Measurements from ENCODE around the gene RRN3.

DNA sequence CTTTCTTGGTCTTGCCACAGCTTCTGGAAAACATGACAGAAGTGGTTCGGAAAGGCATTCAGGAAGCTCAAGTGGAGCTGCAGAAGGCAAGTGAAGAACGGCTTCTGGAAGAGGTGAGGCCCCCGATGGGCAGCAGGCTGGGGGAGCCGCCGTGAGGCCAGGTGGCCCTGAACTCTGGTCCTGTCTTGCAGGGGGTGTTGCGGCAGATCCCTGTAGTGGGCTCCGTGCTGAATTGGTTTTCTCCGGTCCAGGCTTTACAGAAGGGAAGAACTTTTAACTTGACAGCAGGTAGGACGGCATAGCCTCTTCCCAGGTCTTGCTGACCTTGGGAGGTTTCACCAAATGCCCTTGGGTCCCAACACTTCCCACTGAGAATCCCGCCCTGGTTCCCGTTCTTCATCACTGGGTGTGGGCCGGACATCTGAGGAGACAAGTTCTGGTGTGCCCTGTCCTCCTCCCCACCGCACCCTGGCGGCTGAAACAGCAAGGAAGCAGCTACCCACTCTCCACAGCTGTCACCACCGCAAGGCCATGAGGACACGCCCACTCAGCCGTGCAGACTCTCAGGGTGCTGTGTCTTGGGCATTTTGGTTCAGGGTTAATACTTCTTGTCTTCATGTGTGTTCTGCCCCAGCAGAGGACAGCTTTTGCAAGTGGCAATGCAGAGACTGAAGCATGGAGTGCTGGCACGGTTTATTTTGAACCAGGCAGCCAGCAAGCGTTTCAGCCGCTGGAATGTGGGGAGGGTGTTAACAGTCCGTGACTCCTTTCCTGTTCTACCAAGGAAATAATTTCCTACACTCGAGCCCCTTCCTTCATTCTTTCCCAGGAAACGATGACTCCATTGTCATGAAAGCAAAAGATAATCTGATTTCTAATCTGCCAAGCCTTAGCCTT lies 59.6 kb downstream of the RRN3 start:
- TF ChIP-seq EZH2phosphoT487 (IDR thresholded peaks at IDR 0.05; ENCODE audit: borderline replicate concordance, low read depth, low read length): no peak
- TF ChIP-seq, protein P1, sequence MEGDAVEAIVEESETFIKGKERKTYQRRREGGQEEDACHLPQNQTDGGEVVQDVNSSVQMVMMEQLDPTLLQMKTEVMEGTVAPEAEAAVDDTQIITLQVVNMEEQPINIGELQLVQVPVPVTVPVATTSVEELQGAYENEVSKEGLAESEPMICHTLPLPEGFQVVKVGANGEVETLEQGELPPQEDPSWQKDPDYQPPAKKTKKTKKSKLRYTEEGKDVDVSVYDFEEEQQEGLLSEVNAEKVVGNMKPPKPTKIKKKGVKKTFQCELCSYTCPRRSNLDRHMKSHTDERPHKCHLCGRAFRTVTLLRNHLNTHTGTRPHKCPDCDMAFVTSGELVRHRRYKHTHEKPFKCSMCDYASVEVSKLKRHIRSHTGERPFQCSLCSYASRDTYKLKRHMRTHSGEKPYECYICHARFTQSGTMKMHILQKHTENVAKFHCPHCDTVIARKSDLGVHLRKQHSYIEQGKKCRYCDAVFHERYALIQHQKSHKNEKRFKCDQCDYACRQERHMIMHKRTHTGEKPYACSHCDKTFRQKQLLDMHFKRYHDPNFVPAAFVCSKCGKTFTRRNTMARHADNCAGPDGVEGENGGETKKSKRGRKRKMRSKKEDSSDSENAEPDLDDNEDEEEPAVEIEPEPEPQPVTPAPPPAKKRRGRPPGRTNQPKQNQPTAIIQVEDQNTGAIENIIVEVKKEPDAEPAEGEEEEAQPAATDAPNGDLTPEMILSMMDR (conservative IDR thresholded peaks at IDR 0.05; ENCODE audit: low read length): no peak
